ENCODE measurements around the gene MPZ. TPM values are rescaled to one million over a fixed set of nuclear protein-coding genes. Genes with fewer than 3 reads are reported as not detected.
"Not testable (repeated sequence)": the region's sequence is repeated elsewhere in the genome, so short reads cannot be mapped to it uniquely, and the experiment has no call there.

Gene MPZ
- total RNA-seq, 1 donor from 2014 or later = 4.0 TPM

- peak within 1 kb of the TSS; percentile 61 for H3K4me3 ChIP-seq
- DNase-seq = peak; percentile 68
- TF ChIP-seq CTCF (IDR thresholded peaks at IDR 0.05) = no peak
- peak; percentile 92 to 96 for ATAC-seq
- H3K4me1 ChIP-seq = peaks cover 7% of the 10 kb centered on the region
- no peak within 1 kb of the TSS for H3K27ac ChIP-seq
- peaks cover 38% of the 10 kb centered on the region for H3K27me3 ChIP-seq (ENCODE audit: low read depth)
- no peaks in the 10 kb centered on the region for H3K36me3 ChIP-seq
- H3K9me3 ChIP-seq = peaks cover 6% of the 10 kb centered on the region
- intact Hi-C loops (cut with DNase I) = no loop called here
Measured at GRCh38 chr1:161258439-161259344, 51.1 kb downstream of the MPZ start, which contains the start of gene PCP4L1. Gene PCP4L1 (plus strand): TSS chr1:161258745. CDS start chr1:161258975, 230 bp downstream.

- peaks cover 38% of the 10 kb centered on the region for H3K27me3 ChIP-seq (ENCODE audit: low read depth)
- H3K36me3 ChIP-seq; ATAC-seq; H3K9me3 ChIP-seq; DNase-seq; H3K4me1 ChIP-seq; H3K4me3 ChIP-seq; intact Hi-C loops (cut with DNase I); H3K27ac ChIP-seq: not testable (repeated sequence)
Measured at GRCh38 chr1:161257109-161257508, 52.7 kb downstream of the MPZ start.

GRCh38 chr1:161255955-161256520 is 53.7 kb downstream of the MPZ start:
- intact Hi-C loops (cut with DNase I); ATAC-seq; H3K4me1 ChIP-seq; DNase-seq; H3K27ac ChIP-seq; H3K4me3 ChIP-seq; H3K9me3 ChIP-seq; H3K36me3 ChIP-seq: not testable (repeated sequence)
- peaks cover 33% of the 10 kb centered on the region for H3K27me3 ChIP-seq (ENCODE audit: low read depth)

GRCh38 chr1:161255302-161255701 is 54.5 kb downstream of the MPZ start:
- DNase-seq; H3K4me1 ChIP-seq; intact Hi-C loops (cut with DNase I); H3K9me3 ChIP-seq; ATAC-seq; H3K27ac ChIP-seq; H3K36me3 ChIP-seq; H3K4me3 ChIP-seq: not testable (repeated sequence)
- H3K27me3 ChIP-seq (ENCODE audit: low read depth) = peaks cover 30% of the 10 kb centered on the region

Other genes starting within 250 kb of the MPZ start
- 63.7 TPM for gene ARHGAP30, start 240.1 kb downstream of the MPZ start, total RNA-seq
- gene NECTIN4, start 220.4 kb downstream of the MPZ start, total RNA-seq = 6.2 TPM
- gene KLHDC9, start 211.6 kb downstream of the MPZ start, total RNA-seq = 7.2 TPM
- gene PFDN2, start 191.9 kb downstream of the MPZ start, total RNA-seq = 46.2 TPM
- gene NIT1, start 191.9 kb downstream of the MPZ start, total RNA-seq = 43.6 TPM
- gene DEDD, start 177.3 kb downstream of the MPZ start, total RNA-seq = 38.3 TPM
- 92.2 TPM for gene UFC1, start 156.0 kb downstream of the MPZ start, total RNA-seq
- 32.2 TPM for gene USP21, start 150.5 kb downstream of the MPZ start, total RNA-seq
- 24.1 TPM for gene PPOX, start 143.5 kb downstream of the MPZ start, total RNA-seq
- gene B4GALT3, start 132.5 kb downstream of the MPZ start, total RNA-seq = 29.6 TPM
- 1.4 TPM for gene ADAMTS4, start 110.9 kb downstream of the MPZ start, total RNA-seq
- 66.3 TPM for gene NDUFS2, start 107.6 kb downstream of the MPZ start, total RNA-seq
- gene FCER1G, start 94.7 kb downstream of the MPZ start, total RNA-seq = 283 TPM
- gene APOA2, start 86.3 kb downstream of the MPZ start, total RNA-seq = not detected
- 11.6 TPM for gene TOMM40L, start 83.9 kb downstream of the MPZ start, total RNA-seq
- not detected for gene NR1I3, start 71.8 kb downstream of the MPZ start, total RNA-seq
- 8.9 TPM for gene PCP4L1, start 51.2 kb downstream of the MPZ start, total RNA-seq
- gene SDHC, start 4.4 kb upstream of the MPZ start, total RNA-seq = 167 TPM
- gene CFAP126, start 57.9 kb upstream of the MPZ start, total RNA-seq = 8.0 TPM
- 223 TPM for gene FCGR2A, start 195.5 kb upstream of the MPZ start, total RNA-seq
- gene HSPA6, start 214.6 kb upstream of the MPZ start, total RNA-seq = 13.0 TPM
- 323 TPM for gene FCGR3A, start 239.8 kb upstream of the MPZ start, total RNA-seq

Measured in lower lobe of right lung (tissue), 2 donors.